Medulla oblongata (tissue), 1 donor: ENCODE measurements around the gene RALY.
A peak's percentile ranks its signal among the peaks of the same experiment; 100 is the strongest.
"Not testable (repeated sequence)": the region's sequence is repeated elsewhere in the genome, so short reads cannot be mapped to it uniquely, and the experiment has no call there.

Experiments
- DNase-seq: peaks from one replicate; pipeline ENCODE4 v3.0.0-alpha.2; 2015; ENCODE audit errors: extremely low spot score

Gene RALY

GRCh38 chr20:34105978-34106675, 112.4 kb downstream of the RALY start:
- DNase-seq: no peak

- DNase-seq: no peak
Observed at GRCh38 chr20:34108616-34109174, 115.0 kb downstream of the RALY start.

GRCh38 chr20:34109442-34109841, 115.7 kb downstream of the RALY start:
- DNase-seq: no peak

GRCh38 chr20:34110025-34110744, 116.5 kb downstream of the RALY start:
- DNase-seq: no peak

GRCh38 chr20:34110745-34111641, 117.3 kb downstream of the RALY start:
- peak; percentile 37 for DNase-seq

DNA sequence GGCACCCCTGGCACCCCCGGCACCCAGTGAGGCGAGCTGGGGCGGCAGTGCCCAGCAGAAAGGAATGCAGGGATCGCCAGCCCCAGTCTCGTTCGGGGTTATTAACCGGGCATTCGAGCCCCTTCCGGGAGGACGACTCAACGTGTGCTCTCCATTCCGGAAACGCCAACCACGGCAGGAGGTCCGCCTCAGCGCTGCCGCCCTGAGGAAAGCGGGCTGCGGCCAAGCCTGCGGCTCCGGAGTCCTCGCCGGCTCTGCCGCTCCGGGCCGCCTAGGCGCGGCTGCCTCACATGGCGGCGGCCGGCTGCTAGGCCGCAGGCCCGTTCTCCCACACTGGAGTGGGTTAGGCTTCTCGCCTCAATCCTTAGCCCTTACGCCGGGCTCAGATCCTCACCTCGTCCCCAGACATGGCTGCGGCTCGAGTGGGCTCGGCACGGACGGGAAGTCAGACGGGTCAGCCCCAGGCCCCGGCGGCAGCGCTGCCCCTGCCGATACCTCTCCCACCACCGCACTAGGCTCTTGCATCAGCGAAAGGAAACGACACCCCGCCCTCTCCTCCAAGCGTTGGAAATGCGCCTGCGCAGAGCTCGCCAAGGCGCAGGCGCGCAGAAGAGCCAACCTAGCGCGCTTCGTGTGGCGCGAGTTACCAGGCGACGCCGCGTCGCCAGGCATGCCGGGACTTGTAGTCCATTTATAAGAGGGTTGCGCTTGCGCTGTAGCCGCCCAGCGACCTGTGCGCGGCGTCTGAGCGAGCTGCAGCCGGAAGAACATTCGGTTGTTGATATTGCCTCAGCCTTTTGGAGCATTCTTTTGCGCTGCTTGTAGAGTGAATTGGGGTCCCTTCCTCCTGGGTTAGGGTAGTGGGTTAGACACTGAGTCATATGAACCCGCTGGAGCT, 118.2 kb downstream of the RALY start, which contains the start of gene EIF2S2:
Gene EIF2S2 (minus strand): TSS at position 542 of the 898 bp plus-strand sequence. CDS start 133 bp downstream, at position 409.
- DNase-seq: peak; percentile 98

DNA sequence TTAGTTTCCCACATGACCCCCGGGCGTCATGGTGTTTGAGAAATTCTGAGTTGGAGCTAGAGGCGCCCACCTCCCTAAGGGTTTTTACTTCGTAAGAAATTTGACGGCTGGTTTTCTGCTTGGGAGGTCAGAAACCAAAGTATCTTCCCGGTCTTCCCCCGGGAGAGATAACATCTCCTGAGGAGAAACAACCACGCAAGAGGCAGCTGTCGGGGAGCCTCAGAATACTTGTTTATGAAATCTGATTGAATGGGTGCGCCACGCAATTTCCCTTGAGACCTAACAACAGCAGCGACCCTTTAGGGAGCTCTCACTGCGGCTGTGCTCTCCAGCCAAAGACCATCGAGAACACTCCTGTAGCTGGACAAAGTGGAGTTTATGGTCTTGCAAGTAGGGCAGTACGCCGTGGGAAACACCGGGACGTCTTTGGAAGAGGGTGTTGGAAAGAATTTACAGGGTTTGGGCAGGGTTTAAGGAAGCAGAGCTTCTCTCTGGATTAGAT, 118.9 kb downstream of the RALY start:
- no peak for DNase-seq

DNA sequence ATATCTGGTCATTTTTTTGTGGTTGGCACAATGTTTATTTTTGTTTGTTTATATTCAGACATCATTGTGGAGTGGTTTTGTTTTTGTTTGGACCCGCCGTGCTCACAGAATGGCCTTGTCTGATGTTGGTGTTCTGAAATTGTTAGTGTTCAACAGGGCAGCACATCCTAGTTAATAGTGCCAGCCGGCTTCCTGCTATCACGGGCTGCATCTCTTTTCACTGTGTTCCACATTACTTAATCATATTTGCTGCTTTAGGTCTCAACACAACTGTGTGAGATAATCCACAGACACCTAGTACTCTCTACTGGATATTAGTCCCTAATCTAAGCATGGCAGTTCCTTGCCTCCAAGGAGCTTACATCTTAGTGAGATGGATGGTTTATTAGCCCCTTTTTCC, 121.1 kb downstream of the RALY start:
- DNase-seq: no peak

DNA sequence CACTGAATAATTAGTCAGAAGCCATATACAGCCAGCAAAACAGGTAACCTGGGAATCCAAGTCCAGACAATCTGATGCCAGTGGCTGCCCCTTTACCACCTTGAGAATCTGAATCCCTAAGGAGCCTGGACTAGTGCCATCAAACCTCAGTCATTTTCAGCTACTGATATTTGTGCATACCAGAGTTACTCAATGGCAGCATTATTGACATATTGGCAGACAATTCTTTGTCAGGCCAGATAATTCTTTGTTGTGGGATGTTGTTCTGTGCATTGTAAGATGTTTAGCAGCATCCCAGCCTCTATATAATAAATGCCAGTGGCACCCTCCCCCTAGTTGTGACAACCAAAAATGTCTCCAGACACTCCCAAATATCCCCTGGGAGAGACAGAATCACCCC, 121.5 kb downstream of the RALY start:
- no peak for DNase-seq

DNA sequence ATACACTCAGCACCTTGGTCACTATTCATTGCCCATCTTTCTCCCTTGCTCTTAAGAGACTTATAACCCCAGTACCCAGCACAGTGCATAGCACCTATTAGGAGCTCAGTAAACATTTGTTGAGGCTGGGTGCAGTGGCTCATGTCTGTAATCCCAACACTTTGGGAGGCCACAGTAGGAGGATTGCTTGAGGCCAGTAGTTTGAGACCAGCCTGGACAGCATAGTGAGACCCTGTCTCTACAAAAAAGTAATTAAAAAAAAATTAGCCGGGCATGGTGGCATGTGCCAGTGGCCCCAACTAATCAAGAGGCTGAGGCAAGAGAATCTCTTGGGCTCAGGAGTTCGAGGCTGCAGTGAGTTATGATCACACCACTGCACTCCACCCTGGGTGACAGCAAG, 126.5 kb downstream of the RALY start:
- no peak for DNase-seq

DNA sequence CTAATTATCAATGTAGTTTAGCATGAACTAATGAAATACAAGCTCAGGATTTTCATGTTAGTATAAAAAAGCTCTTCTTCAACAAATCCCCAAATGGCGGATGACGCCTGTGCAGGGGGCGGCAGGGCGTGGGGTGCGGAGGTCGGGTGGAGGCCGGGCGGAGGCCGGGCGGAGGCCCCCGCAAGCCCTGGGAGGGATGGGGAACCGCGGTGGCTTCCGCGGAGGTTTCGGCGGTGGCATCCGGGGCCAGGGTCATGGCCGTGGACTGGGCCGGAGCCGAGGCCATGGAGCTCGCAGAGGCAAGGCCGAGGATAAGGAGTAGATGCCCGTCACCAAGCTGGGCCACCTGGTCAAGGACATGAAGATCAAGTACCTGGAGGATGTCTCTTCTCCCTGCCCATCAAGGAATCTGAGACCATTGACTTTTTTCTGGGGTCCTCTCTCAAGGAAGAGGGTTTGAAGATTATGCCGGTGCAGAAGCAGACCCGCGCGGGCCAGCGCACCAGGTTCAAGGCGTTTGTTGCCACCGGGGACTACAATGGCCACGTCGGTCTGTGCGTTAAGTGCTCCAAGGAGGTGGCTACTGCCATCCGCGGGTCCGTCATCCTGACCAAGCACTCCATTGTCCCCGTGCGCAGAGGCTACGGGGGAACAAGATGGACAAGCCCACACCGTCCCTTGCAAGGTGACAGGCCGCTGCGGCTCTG, 128.7 kb downstream of the RALY start:
- DNase-seq: no peak

DNA sequence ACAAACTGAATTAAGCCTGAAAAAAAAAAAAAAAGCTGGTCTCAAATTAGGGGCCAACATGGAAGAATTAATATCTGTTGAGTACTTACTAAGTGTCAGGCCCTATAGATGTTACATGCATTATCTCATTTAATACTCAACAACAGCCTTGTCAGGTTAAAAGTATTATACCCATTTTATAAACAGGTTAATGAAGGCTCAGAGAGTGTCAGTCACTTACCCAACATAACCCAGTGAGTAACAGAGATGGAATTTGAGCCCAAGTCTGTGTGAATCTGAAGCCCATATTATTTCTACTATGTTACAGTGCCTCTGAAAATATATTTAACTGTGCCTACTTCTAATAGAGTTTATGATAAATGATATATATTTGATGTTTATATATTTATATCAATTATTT, 129.6 kb downstream of the RALY start:
- no peak for DNase-seq

DNA sequence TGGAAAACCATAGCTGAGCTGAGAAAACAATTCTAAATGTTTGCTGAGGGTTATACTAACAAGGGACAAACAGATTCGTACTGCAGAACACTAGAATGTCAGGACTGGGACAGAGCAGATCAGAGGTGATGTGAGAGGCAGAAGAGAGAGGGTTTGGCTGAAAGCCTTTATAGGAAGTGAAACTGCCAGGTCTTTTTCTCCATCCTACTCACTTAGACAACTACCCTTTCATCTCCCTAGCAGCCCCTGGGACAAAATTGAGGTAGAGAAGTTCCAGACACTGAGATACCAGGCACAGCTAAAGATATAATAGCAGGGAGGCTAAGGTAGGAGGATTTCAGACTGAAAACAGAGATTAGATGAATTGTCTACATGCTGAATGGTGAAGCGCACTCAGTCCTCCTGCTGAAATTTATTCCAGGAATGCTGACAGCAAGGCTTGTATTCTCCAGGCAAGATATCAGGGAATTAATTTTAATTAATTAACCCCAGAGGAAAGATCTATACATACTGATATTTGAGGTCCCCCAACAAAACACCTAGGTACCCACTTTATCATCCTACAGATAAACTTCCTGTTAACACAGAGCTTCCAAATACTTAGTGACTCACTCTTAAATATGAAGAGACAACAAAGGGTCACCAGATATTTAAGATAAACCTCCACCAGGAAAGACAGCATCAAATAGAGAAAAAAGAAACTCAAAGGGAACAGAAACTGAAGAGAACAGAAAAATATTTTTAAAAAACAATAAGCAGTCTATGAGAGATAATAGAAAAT, 130.9 kb downstream of the RALY start:
- no peak for DNase-seq

GRCh38 chr20:34127792-34128191, 134.1 kb downstream of the RALY start:
- DNase-seq: no peak

DNA sequence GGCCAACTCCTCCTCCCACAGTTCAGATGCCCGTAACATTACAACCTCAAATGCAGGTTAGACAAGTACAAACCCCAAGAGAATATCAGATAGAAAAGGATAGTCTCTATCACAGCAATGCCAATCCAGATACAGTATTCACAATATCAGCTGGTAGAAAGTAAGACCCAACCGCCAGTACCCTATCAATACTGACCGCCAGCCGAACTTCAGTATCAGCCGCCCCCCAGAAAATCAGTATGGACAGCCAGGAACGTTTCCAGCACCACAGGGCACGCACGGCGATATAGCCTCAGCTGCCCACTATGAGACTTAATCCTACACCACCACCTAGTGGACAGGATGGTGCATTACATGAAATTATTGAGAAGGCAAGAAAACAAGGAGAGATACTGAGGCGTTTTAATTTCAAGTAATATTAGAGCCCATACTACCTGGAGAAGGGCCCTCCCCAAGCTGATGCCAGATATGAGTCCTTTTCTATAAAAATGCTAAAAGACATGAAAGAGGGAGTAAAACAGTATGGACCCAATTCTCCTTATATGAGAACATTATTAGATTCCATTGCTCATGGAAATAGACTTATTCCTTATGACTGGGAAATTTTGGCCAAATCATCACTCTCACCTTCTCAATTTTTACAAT, 135.9 kb downstream of the RALY start:
- DNase-seq: peak; percentile 90

- no peak for DNase-seq
Observed at GRCh38 chr20:34131491-34131890, 137.8 kb downstream of the RALY start.

DNA sequence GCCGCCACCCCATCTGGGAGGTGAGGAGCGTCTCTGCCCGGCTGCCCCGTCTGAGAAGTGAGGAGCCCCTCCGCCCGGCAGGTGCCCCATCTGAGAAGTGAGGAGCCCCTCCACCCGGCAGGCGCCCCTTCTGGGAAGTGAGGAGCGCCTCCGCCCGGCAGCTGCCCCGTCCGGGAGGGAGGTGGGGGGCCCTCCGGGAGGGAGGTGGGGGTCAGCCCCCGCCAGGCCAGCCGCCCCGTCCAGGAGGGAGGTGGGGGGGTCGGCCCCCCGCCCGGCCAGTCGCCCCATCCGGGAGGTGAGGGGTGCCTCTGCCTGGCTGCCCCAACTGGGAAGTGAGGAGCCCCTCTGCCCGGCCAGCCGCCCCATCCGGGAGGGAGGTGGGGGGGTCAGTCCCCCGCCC, 138.8 kb downstream of the RALY start:
- not testable (repeated sequence) for DNase-seq

GRCh38 chr20:34132943-34133342, 139.2 kb downstream of the RALY start:
- not testable (repeated sequence) for DNase-seq
